ENCODE results near the gene SEPSECS.

Gene SEPSECS

DNA sequence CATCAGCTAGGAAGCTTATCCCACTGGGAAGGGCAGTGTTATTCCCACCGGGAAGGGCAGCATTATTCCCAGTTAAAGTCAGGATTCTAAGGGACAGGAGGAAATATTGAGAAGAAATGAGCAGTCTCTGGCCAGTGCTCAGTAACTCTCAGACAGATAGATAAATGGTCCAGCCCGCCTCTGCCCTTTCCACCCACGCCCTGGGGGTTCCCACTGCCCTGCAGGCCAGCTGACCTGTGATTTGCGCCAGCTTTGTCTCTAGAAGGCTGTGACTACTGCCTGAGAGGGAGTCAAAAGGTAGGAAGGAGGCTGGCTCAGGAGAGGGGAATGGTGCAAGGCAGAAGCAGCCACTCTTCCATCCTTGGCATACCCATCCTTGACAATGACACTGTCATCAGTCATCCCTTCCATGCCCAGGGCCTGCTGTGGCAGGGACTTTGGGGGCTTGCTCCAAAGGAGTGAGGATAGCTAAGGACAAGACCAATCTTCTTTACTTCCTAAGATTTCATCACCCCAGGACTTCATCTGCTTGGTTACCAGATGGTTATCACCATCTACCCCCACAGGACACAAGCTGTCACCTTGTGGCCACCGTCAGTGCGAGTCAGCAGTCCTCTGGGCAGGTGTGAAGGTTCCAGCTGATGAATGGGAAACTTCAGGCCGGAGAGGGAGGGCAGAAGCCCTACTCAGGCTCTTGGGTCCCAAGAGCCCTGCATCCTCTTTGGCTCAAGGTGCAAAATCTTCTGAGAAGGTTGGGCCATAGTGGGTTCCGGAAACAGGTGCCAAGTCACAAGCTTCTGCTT lies 49.5 kb downstream of the SEPSECS start:
- DNase-seq (ENCODE audit: extremely low read depth, low read depth) = no peak
- TF ChIP-seq, protein P1, sequence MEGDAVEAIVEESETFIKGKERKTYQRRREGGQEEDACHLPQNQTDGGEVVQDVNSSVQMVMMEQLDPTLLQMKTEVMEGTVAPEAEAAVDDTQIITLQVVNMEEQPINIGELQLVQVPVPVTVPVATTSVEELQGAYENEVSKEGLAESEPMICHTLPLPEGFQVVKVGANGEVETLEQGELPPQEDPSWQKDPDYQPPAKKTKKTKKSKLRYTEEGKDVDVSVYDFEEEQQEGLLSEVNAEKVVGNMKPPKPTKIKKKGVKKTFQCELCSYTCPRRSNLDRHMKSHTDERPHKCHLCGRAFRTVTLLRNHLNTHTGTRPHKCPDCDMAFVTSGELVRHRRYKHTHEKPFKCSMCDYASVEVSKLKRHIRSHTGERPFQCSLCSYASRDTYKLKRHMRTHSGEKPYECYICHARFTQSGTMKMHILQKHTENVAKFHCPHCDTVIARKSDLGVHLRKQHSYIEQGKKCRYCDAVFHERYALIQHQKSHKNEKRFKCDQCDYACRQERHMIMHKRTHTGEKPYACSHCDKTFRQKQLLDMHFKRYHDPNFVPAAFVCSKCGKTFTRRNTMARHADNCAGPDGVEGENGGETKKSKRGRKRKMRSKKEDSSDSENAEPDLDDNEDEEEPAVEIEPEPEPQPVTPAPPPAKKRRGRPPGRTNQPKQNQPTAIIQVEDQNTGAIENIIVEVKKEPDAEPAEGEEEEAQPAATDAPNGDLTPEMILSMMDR (IDR thresholded peaks at IDR 0.05; ENCODE audit: low read depth, low read length) = no peak

DNA sequence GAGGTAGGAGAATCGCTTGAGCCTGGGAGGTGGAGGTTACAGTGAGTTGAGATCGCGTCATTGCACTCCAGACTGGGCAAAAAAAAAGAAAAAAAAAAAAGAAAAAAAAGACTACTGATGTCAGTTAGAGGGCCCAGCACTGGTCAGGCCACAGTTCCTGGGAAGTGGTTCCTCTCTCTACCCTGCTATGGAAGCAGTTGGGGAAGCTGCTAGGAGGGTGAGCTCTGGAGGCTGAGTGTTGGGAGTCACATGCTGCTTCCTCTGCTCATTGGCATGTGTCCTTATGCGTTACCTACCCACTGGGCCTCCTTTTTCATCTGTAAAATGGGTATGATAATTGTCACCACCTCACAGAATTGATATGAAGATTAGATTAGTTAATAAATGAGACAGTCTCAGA lies 50.7 kb downstream of the SEPSECS start:
- TF ChIP-seq, protein P1 (IDR thresholded peaks at IDR 0.05; ENCODE audit: low read depth, low read length) = no peak
- no peak for DNase-seq (ENCODE audit: extremely low read depth, low read depth)

DNA sequence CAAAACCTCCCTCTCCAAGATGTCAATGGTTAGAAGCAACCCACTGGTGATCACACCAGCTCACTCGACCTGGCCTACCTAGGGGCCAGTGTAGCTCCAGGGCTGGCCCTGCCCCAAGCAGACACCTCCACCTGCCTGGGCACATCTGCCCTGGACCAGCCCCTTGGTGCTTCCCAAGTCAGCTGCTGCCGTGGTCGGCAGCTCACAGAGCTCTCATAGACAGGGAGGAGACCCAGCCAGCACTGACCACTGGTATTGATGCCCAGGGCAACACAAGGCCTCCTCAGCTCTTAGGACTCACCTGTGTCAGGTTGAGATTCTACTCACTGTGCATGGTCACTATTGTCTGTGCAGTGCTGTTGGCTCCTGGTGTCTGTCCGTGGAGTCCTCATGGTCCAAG lies 51.7 kb downstream of the SEPSECS start:
- TF ChIP-seq, protein P1 (IDR thresholded peaks at IDR 0.05; ENCODE audit: low read depth, low read length) = no peak
- no peak for DNase-seq (ENCODE audit: extremely low read depth, low read depth)

DNA sequence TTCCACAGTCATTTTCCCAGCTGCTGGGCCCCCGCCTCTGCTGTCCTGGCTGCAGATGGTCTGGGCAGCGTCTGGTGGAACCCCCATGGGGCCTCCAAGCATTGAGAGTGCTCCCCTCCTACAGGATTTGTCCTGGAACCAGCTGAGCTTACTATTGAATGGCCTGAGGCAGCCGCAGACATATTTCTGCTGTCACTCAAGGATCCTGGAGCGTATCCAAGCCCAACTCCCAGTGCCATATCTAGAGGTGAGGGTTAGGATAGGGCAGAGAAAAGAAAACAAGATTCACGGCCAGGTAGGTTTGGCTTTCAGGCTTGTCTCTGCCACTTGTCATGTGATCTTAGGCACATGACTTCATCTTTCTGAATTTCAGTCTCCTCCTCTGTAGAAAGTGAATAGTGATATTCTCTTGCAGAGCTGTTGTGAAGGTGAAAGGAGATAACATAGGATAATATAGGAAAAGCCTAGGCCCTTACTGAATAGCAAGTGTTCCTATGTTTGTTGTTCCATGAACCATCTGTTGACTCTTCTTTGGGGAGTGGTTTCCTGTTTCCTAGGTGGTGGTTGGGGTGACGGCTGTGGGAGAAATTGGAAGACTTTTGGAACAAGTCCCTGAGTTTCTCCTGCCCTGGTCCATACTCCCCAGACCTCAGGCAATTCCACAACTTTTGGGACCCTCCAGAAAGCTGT lies 52.3 kb downstream of the SEPSECS start:
- DNase-seq (ENCODE audit: extremely low read depth, low read depth) = no peak
- TF ChIP-seq, protein P1 (IDR thresholded peaks at IDR 0.05; ENCODE audit: low read depth, low read length) = no peak

DNA sequence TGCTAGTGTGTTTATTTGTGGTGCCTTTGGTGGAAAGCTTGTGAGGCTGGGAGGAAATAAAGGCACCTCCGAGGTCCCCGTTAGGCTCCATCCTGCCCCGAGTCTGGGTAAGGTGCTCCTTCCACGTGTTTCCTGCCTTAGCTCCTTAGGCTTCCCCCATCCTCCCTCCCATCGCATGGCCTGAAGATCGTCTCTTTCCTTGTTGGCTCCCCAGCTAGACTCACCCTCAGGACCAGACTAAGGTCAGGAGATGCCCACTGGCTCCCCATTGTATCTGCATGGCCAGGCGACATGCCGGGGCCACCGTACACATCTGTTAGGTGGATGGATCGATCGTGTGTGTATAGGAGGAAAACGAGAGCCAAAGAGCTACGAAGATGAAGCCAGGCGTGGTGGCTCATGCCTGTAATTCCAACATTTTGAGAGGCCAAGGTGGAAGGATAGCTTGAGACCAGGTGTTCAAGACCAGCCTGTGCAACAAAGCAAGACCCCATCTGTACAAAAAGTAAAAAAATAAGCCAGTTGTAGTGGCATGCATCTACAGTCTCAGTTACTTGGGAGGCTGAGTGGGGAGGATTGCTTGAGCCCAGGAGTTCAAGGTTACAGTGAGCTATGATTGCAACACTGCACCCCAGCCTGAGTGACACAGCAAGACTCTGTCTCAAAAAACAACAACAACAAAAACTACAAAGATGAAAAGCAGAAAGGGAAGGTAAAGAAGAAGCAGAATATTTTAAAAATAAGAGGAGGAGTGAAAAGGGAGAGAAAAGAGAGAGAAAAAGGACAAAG lies 53.7 kb downstream of the SEPSECS start:
- TF ChIP-seq, protein P1 (IDR thresholded peaks at IDR 0.05; ENCODE audit: low read depth, low read length) = no peak
- no peak for DNase-seq (ENCODE audit: extremely low read depth, low read depth)

DNA sequence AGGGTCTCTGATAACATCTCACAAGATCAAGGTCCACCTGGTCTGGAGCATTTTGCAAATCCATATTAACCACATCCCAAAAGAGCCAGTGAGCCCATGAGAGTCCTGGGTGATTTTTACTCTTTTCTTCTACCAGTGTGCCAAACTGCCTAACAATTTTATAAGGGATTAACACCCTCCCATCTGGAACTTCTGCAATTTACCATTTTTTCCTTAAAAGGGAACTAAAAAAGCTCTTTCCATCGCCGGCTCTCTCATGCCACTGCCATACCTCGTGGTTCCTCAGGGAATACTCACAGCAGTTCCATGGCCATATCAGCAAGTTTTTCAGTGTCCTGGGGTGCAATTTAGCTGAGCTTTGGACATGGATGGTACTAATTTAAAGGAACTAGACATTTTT lies 55.7 kb downstream of the SEPSECS start:
- TF ChIP-seq, protein P1 (IDR thresholded peaks at IDR 0.05; ENCODE audit: low read depth, low read length) = no peak
- DNase-seq (ENCODE audit: extremely low read depth, low read depth) = no peak

All from AG09319 (cell line).